ENCODE data around the gene WDR27. TPM values are rescaled to one million over a fixed set of nuclear protein-coding genes. Genes with fewer than 3 reads are reported as not detected.

Gene WDR27
- total and polyA plus RNA-seq, 10 of the 15 experiments (the other 5 are each of a cell fraction or from before 2014, with no cell fraction given) = 1.9 to 33.2 (median 19.0) TPM

DNA sequence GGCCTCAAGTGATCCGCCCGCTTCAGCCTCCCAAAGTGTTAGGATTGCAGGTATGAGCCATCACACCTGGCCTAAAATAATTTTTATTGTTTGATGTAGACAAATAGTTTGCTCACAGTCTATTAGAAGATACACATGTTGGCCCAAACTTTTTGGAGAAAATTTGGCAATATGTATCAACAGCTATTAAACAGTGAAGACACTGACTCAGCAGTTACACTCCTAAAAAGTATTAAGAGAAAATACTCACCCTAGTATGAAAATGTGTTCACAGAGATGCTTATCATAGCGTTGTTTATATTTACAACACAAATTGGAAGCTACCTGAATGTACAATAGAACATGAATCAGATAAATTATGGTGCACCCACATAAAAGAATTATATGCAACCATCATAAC is 173.1 kb downstream of the WDR27 start (continued):
- TF ChIP-seq, protein P1, sequence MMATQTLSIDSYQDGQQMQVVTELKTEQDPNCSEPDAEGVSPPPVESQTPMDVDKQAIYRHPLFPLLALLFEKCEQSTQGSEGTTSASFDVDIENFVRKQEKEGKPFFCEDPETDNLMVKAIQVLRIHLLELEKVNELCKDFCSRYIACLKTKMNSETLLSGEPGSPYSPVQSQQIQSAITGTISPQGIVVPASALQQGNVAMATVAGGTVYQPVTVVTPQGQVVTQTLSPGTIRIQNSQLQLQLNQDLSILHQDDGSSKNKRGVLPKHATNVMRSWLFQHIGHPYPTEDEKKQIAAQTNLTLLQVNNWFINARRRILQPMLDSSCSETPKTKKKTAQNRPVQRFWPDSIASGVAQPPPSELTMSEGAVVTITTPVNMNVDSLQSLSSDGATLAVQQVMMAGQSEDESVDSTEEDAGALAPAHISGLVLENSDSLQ (IDR thresholded peaks at IDR 0.05) = no peak
- no peak for TF ChIP-seq POU2F2 (IDR thresholded peaks at IDR 0.05; ENCODE audit: borderline replicate concordance, low read depth, low read length)
- no peak for TF ChIP-seq RAD21 (IDR thresholded peaks at IDR 0.05; ENCODE audit: insufficient read depth, low read depth, low read length)
- no peak for TF ChIP-seq SMARCA5 (IDR thresholded peaks at IDR 0.05)

- Histone ChIP-seq H3K9ac (ENCODE audit: control insufficient read depth, insufficient read depth, low read length) (no peak overlapping the region), H3K4me1 (ENCODE audit: control insufficient read depth, insufficient read depth, low read length) (no peaks in the 10 kb centered on the region), H3K9me3 (replicated peaks; ENCODE audit: control insufficient read depth, insufficient read depth, low read length) (no peaks in the 10 kb centered on the region), H3K27ac (ENCODE audit: control insufficient read depth, insufficient read depth) (no peak overlapping the region), H3K27me3 (replicated peaks in 1 of 2; ENCODE audit: control insufficient read depth in 2 of 2, insufficient read depth in 2 of 2, low read length in 1 of 2) (no peaks in the 10 kb centered on the region), H2AFZ (ENCODE audit: control insufficient read depth, low read depth, low read length) (no peak overlapping the region), H4K20me1 (ENCODE audit: control insufficient read depth, insufficient read depth) (no peaks in the 10 kb centered on the region), H3K4me3 (no peak overlapping the region), H3K79me2 (ENCODE audit: control insufficient read depth, insufficient read depth, low read length) (no peaks in the 10 kb centered on the region), H3K4me2 (ENCODE audit: control insufficient read depth, insufficient read depth) (no peak overlapping the region), H3K36me3 (ENCODE audit: control insufficient read depth in 2 of 2, insufficient read depth in 2 of 2, low read length in 1 of 2) (no peaks in the 10 kb centered on the region)
- ATAC-seq = no peak
- ChIA-PET RAD21 (ENCODE audit: unreplicated experiment) (no interaction called here), POLR2A (no interaction called here), CTCF (no interaction called here), SMC1A (ENCODE audit: uncharacterized antibody, unreplicated experiment) (no interaction called here)
- BruUV-seq (replicated peaks) = no TSS peak
- intact Hi-C loops (cut with micrococcal nuclease; ENCODE audit: unreplicated experiment) = no loop called here
- TF ChIP-seq, protein P2, sequence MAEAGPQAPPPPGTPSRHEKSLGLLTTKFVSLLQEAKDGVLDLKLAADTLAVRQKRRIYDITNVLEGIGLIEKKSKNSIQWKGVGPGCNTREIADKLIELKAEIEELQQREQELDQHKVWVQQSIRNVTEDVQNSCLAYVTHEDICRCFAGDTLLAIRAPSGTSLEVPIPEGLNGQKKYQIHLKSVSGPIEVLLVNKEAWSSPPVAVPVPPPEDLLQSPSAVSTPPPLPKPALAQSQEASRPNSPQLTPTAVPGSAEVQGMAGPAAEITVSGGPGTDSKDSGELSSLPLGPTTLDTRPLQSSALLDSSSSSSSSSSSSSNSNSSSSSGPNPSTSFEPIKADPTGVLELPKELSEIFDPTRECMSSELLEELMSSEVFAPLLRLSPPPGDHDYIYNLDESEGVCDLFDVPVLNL (IDR thresholded peaks at IDR 0.05; ENCODE audit: low read depth, low read length) = no peak
- no peak for TF ChIP-seq EGR1 (IDR thresholded peaks at IDR 0.05; ENCODE audit: borderline replicate concordance in 1 of 2, low read depth in 2 of 2, low read length in 2 of 2)
- no peak for TF ChIP-seq HSF1 (IDR thresholded peaks at IDR 0.05; ENCODE audit: low read depth, low read length)
- TF ChIP-seq ZZZ3 (IDR thresholded peaks at IDR 0.05; ENCODE audit: control insufficient read depth, insufficient read length, low read depth) = no peak
- TF ChIP-seq ZNF24 (IDR thresholded peaks at IDR 0.05) = no peak
- no peak for TF ChIP-seq NR2F1 (conservative IDR thresholded peaks at IDR 0.05)
- no peak for TF ChIP-seq TCF12 (IDR thresholded peaks at IDR 0.05; ENCODE audit: low read depth, low read length)
- no peak for TF ChIP-seq ZNF274 (IDR thresholded peaks at IDR 0.05; ENCODE audit: insufficient read depth, insufficient read length)
- TF ChIP-seq YBX1 (IDR thresholded peaks at IDR 0.05) = no peak
- TF ChIP-seq MAX (IDR thresholded peaks at IDR 0.05; ENCODE audit: low read depth, low read length) = no peak
- no peak for TF ChIP-seq MYC (IDR thresholded peaks at IDR 0.05; ENCODE audit: insufficient read depth, insufficient read length, insufficient replicate concordance, low read length, severe bottlenecking)
- no peak for TF ChIP-seq TCF7 (IDR thresholded peaks at IDR 0.05; ENCODE audit: borderline replicate concordance)
- TF ChIP-seq ETV6 (conservative IDR thresholded peaks at IDR 0.05 in 1 of 2, IDR thresholded peaks at IDR 0.05 in 1 of 2; ENCODE audit: borderline replicate concordance in 1 of 2, low read depth in 1 of 2) = no peak
- no peak for FAIRE-seq
- in situ Hi-C loops (cut with MboI) = no loop called here
- DNase-seq (ENCODE audit: low read depth, low spot score) = no peak
- WGBS (ENCODE audit: insufficient coverage, insufficient replicate concordance, low lambda C conversion rate, missing lambda C conversion rate) = 38% methylated on average over 1 of the region's 1 CpG
Observed at GRCh38 chr6:169527306-169527705, 174.5 kb downstream of the WDR27 start.
